Activated T-helper 1 cell treated with anti-CD3 and anti-CD28 coated beads, Interleukin-12 subunit alpha, Interleukin-12 subunit beta, Interleukin-2, Interleukin-4 antibody, amounts not matched to agents 30 ng/mL and 10 ng/mL and 1 ng/mL, durations not matched to agents 14 hours and 24 hours and 36 hours (primary cell): Measurements from ENCODE around the gene SH2D3C. TPM values are rescaled to one million over a fixed set of nuclear protein-coding genes. Genes with fewer than 3 reads are reported as not detected.
"Not testable (repeated sequence)": the region's sequence is repeated elsewhere in the genome, so short reads cannot be mapped to it uniquely, and the experiment has no call there.

Source experiments
- DNase-seq: peaks from one replicate; pipeline ENCODE4 v3.0.0; 2021; ENCODE audit warnings: low spot score
- H3K27ac Mint-ChIP-seq: one replicate; pipeline ENCODE4 v1.8.0; 2021; ENCODE audit warnings: mild to moderate bottlenecking, mixed read lengths
- H3K27me3 Mint-ChIP-seq: one replicate; pipeline ENCODE4 v1.8.0; 2022; ENCODE audit warnings: mild to moderate bottlenecking, moderate library complexity, mixed read lengths; ENCODE audit not compliant: insufficient read depth
- H3K36me3 Mint-ChIP-seq: one replicate; pipeline ENCODE4 v1.8.0; 2021; ENCODE audit warnings: low read depth, mixed read lengths
- H3K4me1 Mint-ChIP-seq: one replicate; pipeline ENCODE4 v1.8.0; 2021; ENCODE audit warnings: low read depth, mixed read lengths
- H3K4me3 Mint-ChIP-seq: one replicate; pipeline ENCODE4 v1.8.0; 2021; ENCODE audit warnings: mild to moderate bottlenecking, moderate library complexity, mixed read lengths
- H3K9me3 Mint-ChIP-seq: one replicate; pipeline ENCODE4 v1.8.0; 2021; ENCODE audit warnings: mixed read lengths
- intact Hi-C: fragments of 100-400 bp; cut with micrococcal nuclease; formaldehyde crosslinking; loops from one replicate; pipeline ENCODE4 v1.15.1; 2024
- total RNA-seq: library from RNA; stranded (reverse); gene quantifications from 2 replicates; pipeline ENCODE4 v1.2.3, GENCODE V29; 2022

Gene SH2D3C
- total RNA-seq, 1 donor from 2014 or later, result 30.0 TPM

DNA sequence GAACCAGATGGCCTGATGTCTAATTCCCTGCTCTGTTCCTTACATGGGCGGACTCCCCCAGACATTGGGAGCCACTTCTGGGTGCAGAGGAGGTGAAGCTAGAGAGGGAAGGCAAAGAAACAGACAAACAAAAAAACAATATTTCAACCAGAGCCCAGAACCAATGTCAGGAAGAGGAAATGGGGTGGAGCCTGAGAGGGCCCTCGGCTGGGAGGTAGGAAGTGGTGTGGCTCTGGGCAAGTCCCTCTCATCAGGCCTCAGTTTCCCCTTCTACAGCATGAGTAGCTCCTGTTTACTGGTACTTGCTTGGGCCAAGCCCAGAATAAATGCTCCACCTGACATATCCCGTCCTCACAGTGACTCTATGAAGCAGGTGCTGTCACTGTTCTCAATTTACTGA is 11.1 kb downstream of the SH2D3C start:
- Mint-ChIP-seq H3K4me3 (peak overlapping the region; percentile 69), H3K36me3 (peaks cover 54% of the 10 kb centered on the region), H3K27ac (peak overlapping the region; percentile 82), H3K27me3 (no peaks in the 10 kb centered on the region), H3K4me1 (peaks cover 83% of the 10 kb centered on the region), H3K9me3 (no peaks in the 10 kb centered on the region)
- intact Hi-C loops, result no loop called here
- peak; percentile 29 for DNase-seq

DNA sequence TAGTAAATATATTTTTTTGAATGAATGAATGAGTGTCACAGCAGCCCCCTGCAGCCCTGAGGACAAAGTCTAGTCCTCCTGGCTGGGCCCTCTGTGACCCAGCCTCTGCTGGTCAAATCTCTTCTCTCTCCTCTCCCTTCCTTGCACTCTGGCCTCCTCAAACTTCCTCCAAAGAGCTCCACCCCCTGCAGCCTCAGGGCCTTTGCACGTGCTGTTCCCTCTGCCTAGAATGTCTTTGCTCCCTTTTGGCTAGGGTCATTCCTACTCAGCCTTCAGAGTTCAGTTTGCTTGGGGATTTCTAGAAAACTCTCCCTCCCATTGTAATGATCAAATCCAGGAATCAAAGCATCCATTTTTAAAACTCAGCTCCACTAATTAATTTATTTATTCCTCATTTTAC is 13.0 kb downstream of the SH2D3C start:
- intact Hi-C loops, result no loop called here
- no peak overlapping the region for H3K4me3 Mint-ChIP-seq
- DNase-seq, result no peak
- H3K27ac Mint-ChIP-seq, result no peak overlapping the region
- no peaks in the 10 kb centered on the region for H3K9me3 Mint-ChIP-seq
- peaks cover 74% of the 10 kb centered on the region for H3K4me1 Mint-ChIP-seq
- peaks cover 50% of the 10 kb centered on the region for H3K36me3 Mint-ChIP-seq
- no peaks in the 10 kb centered on the region for H3K27me3 Mint-ChIP-seq

DNA sequence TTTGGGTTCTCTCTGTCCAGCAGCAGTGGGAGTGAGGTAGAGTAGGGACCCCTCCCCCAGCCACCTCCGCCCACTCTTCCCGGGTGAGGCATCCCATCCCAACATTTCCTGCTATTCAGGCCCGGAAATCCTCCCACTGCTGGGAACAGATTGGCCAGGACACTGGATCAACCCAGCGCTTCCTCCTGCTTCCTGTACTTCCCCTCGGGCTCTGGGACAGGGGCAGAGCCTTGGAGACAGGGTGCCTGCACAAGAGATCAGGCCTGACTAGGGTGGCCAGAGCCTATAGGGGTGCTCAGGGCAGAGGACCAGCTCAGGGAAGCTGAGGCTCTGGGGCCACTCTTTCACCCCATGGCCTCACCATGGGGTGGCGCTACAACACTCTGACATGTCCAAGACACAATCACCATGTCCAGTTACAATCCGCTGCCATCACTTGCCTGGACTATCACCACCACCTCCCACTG is 14.5 kb downstream of the SH2D3C start:
- H3K4me3 Mint-ChIP-seq, result no peak overlapping the region
- intact Hi-C loops, result no loop called here
- peak overlapping the region; percentile 79 for H3K27ac Mint-ChIP-seq
- H3K9me3 Mint-ChIP-seq, result no peaks in the 10 kb centered on the region
- H3K4me1 Mint-ChIP-seq, result peaks cover 59% of the 10 kb centered on the region
- H3K27me3 Mint-ChIP-seq, result no peaks in the 10 kb centered on the region
- peaks cover 48% of the 10 kb centered on the region for H3K36me3 Mint-ChIP-seq
- DNase-seq, result no peak

DNA sequence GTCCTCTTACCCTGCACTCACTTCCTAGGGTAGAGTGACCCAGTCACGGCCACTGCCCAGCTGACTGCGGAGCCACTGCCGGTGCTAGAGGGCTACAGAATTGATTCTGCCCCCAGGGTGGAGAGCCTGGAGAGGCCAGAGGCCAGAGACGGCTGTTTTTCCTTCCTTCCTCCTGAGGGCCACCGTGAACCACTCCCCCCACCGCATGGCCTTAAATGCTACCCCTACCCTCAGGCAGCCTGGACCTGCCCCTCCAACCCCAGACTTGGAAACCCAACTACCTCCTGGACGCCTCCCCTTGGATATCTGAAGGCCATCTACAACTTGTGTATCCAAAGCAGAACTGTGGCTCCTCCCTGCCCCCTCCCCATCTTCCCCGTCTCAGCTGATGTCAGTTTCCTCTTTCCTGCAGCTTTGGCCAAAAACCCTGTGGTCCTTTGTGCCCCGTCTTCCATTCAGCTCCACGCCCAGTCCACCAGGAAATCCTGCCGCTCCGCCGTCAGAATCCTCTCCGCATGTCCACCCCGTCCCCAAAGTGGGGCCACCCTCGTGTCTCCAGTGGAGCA is 16.3 kb downstream of the SH2D3C start:
- no peaks in the 10 kb centered on the region for H3K9me3 Mint-ChIP-seq
- peak overlapping the region; percentile 58 for H3K27ac Mint-ChIP-seq
- H3K4me3 Mint-ChIP-seq, result no peak overlapping the region
- peaks cover 46% of the 10 kb centered on the region for H3K36me3 Mint-ChIP-seq
- no peak for DNase-seq
- intact Hi-C loops, result no loop called here
- H3K4me1 Mint-ChIP-seq, result peaks cover 51% of the 10 kb centered on the region
- H3K27me3 Mint-ChIP-seq, result no peaks in the 10 kb centered on the region

DNA sequence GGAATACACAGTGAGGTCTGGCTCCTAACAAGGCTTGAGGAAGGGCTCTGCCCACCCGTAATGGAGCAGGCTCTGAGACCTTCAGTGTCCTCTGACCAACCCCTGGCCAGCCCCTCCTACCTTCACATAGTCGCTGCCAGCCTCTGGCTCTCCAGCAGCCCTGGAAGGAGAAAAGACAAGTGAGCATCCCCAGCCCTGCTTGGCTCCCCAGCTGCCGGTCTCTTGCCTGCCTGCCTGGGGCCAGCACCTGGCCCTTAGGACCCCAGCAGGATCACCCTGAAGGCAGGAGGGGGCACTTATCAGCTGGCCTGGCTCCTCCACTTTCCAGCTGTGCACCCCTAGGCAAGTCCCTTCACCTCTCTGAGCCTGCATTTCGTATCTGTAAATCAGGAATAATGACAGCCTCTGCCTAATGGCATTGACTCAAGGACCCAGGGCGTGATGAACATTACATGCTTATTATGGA is 16.9 kb downstream of the SH2D3C start:
- intact Hi-C loops, result no loop called here
- peaks cover 41% of the 10 kb centered on the region for H3K36me3 Mint-ChIP-seq
- H3K27ac Mint-ChIP-seq, result no peak overlapping the region
- H3K4me1 Mint-ChIP-seq, result peaks cover 44% of the 10 kb centered on the region
- H3K27me3 Mint-ChIP-seq, result no peaks in the 10 kb centered on the region
- H3K9me3 Mint-ChIP-seq, result no peaks in the 10 kb centered on the region
- no peak for DNase-seq
- H3K4me3 Mint-ChIP-seq, result no peak overlapping the region

DNA sequence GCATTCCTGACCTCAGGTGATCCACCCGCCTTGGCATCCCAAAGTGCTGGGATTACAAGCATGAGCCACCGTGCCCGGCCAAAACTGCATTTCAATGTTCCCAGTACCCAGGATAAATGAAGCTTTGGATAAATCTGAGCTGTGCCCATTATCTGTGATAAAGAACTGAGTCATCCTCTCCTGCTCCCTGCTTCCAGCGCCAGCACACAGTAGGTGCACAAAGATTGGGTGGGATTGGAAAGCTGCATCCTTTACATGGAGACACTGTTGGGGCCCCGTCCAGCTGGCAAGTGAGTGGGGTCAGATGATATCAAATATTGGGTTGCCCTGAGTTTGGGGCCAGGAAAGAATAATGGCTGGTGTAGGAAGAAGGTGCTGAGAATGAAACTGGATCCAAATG is 17.4 kb downstream of the SH2D3C start:
- H3K4me3 Mint-ChIP-seq, result no peak overlapping the region
- no peak for DNase-seq
- peaks cover 37% of the 10 kb centered on the region for H3K36me3 Mint-ChIP-seq
- H3K27ac Mint-ChIP-seq, result peak overlapping the region; percentile 21
- no peaks in the 10 kb centered on the region for H3K9me3 Mint-ChIP-seq
- peaks cover 39% of the 10 kb centered on the region for H3K4me1 Mint-ChIP-seq
- H3K27me3 Mint-ChIP-seq, result no peaks in the 10 kb centered on the region
- intact Hi-C loops, result no loop called here

DNA sequence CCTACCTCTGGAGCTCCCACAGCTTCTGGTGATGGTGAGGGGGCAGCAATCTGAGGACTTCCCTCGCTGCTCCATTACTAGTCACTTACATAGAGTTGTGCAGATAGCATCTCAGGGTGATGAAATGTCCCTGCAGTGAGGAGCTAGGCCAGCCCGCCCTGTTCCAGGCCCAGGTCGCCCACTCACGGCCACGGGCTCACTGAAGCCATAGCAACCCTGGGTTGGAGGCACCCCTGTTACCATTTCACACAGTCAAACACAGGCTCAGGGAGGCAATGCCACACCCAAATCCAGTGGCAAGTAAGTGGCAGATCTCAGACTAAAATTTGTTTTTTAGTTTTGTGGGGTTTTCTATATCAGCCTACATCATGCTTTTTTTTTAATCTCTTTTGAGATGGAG is 19.6 kb downstream of the SH2D3C start:
- intact Hi-C loops, result no loop called here
- no peak for DNase-seq
- Mint-ChIP-seq H3K4me1 (peaks cover 21% of the 10 kb centered on the region), H3K9me3 (no peaks in the 10 kb centered on the region), H3K27ac (peak overlapping the region; percentile 41), H3K36me3 (peaks cover 20% of the 10 kb centered on the region), H3K4me3 (no peak overlapping the region), H3K27me3 (no peaks in the 10 kb centered on the region)

DNA sequence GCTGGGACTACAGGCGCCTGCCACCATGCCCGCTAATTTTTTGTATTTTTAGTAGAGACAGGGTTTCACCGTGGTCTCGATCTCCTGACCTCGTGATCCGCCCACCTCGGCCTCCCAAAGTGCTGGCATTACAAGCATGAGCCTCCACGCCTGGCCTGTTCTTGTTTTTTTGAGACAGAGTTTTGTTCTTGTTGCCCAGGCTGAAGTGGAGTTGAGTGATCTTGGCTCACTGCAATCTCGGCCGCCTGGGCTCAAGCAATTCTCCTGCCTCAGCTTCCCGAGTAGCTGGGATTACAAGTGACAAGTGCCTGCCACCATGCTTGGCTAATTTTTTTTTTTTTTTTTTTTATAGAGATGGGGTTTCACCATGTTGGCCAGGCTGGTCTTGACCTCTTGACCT is 21.7 kb downstream of the SH2D3C start:
- H3K4me3 Mint-ChIP-seq, H3K4me1 Mint-ChIP-seq, H3K36me3 Mint-ChIP-seq, intact Hi-C loops, H3K27me3 Mint-ChIP-seq, H3K9me3 Mint-ChIP-seq, DNase-seq, H3K27ac Mint-ChIP-seq: not testable (repeated sequence)

DNA sequence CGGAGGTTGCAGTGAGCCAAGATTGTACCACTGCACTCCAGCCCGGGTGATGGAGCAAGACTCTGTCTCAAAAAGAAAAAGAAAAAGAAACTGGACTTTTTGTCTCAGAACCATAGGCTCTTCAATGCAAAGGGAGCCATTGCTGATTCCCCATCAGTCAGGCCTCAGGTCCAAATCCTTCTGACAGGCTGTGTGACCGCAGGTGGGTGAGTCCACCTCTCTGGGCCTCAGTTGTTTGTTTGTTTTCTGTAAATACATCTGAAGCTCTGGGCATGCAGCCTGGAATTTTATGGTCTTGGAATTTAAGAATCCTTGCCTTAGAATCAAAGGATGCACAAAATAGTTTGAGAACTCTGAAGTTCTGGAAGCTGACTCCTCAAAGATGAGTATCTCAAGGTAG is 22.2 kb downstream of the SH2D3C start:
- H3K27ac Mint-ChIP-seq, result no peak overlapping the region
- intact Hi-C loops, result no loop called here

DNA sequence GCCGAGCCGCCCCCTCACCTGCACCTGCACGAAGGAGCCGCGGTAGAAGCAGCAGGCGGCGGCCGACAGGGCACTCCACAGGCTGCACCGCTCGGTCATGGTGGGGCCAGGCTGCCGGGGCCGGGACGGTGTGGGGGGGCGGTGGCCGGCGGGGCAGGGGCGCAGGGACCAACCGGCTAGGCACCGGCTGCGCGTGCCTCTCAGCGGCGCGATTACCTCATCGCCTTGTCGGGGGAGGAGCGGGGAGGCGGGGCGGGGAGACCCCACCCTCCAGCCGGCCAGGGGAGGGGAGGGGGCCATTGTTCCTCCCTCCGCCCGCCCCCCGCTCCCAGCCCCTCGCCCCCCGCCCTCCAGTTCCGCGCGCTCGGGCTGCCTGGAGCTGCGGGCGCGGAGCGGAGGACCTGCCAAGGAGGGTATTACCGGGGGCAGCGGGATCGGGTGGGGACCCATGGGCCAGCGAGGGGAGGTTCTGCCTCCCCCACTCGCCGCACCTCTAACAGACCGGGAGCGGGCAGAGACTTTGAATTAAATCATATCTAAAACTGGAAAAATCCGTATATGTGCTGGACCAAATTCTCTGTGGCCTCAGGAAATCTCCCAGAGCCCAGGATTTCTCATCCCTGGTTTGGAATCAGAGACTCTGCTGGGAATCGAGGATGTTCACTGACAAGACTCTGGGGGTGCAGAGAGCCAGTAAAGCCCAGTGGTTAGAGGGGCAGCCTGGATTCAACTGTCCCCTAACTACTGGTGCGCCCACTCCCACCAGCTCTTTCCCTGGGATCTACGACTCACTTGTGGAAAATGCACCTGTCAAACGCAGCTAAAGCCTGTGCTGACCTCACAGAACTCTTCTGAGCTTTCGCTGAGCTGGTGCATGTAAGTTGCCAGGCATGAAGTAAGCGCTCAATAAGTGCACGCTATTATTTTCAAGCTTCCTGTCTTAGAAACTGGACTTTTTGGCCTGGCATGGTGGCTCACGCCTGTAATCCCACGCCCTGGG is 23.1 kb downstream of the SH2D3C start:
- H3K9me3 Mint-ChIP-seq, result no peaks in the 10 kb centered on the region
- peaks cover 17% of the 10 kb centered on the region for H3K36me3 Mint-ChIP-seq
- H3K4me1 Mint-ChIP-seq, result peaks cover 6% of the 10 kb centered on the region
- DNase-seq, result no peak
- H3K4me3 Mint-ChIP-seq, result no peak overlapping the region
- no peaks in the 10 kb centered on the region for H3K27me3 Mint-ChIP-seq
- intact Hi-C loops, result no loop called here
- no peak overlapping the region for H3K27ac Mint-ChIP-seq

More for the DNA sequence above, 22.2 kb downstream of the SH2D3C start:
- Mint-ChIP-seq H3K4me3 (no peak overlapping the region), H3K36me3 (peaks cover 14% of the 10 kb centered on the region), H3K4me1 (peaks cover 6% of the 10 kb centered on the region), H3K27me3 (no peaks in the 10 kb centered on the region), H3K9me3 (no peaks in the 10 kb centered on the region)
- no peak for DNase-seq

DNA sequence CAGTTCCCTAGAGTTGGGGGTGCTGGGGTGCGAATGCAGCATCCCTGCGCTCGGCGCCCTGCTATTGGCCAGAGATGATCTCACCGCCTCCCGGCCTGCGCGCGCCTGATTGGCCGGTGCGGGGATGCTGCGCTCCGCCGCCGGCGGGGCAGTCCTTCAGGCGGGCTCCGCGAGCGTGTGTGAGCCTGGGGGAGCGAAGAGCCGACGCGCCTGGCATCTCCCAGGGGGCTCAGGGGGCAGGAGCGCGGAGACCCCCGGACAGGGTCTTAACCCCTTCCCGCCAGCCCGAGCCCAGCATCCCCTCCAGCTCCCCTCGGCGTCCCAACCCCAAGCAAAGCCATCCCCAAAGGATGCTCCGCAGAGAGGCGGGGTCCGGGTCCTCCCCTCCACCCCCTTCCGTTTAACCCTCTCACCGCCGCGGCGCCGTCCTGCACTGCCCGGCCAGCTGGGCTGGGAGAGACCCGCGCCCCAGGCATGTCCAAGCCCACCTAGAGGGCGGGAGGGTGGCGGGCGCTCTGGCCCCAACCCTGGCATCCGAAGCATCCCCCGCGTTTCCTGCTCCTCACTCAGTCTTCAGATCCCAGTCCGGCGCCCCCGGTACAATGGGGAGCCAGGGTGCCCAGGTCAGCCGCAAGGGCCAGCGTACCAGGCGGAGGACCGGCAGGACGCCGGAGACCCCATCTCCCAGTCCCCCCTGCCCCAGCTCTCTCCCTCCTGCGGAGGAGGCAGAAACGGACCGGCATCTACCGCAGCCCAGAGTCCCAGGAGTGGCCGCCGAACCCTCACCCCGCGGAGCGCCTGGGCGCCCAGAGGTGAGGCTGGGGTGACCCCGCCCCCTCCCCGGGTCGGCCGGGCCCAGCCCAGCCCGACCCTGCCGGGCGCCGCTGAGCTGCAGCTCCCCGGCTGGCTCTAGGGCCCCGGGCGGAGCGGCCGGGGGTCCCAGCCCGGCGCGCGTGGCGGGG is 24.1 kb downstream of the SH2D3C start:
- no peaks in the 10 kb centered on the region for H3K9me3 Mint-ChIP-seq
- H3K27ac Mint-ChIP-seq, result no peak overlapping the region
- intact Hi-C loops, result no loop called here
- H3K4me3 Mint-ChIP-seq, result no peak overlapping the region
- peaks cover 6% of the 10 kb centered on the region for H3K4me1 Mint-ChIP-seq
- H3K27me3 Mint-ChIP-seq, result no peaks in the 10 kb centered on the region
- H3K36me3 Mint-ChIP-seq, result peaks cover 20% of the 10 kb centered on the region
- no peak for DNase-seq

DNA sequence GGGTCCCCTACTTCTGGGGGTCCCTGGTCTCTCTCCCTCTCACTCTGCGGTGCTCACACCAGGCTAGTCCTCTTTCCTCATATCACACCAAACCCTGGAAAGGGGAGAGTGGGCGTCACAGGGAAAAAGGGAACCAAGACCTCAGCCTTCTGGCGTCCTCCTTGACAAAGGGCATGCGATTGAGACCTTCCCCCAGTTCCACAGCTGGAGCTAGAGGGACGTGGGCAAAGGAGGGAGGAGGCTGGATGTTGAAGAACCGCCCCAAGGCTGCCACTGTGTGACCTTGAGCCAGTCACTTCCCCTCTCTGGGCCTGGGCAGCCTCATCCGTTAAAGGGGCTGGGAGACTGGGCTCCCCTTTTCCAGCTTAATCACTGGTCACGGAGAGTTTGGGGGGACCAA is 24.8 kb downstream of the SH2D3C start:
- no peaks in the 10 kb centered on the region for H3K9me3 Mint-ChIP-seq
- H3K27me3 Mint-ChIP-seq, result no peaks in the 10 kb centered on the region
- peaks cover 3% of the 10 kb centered on the region for H3K4me1 Mint-ChIP-seq
- no peak overlapping the region for H3K27ac Mint-ChIP-seq
- no peak overlapping the region for H3K4me3 Mint-ChIP-seq
- intact Hi-C loops, result no loop called here
- DNase-seq, result no peak
- peaks cover 19% of the 10 kb centered on the region for H3K36me3 Mint-ChIP-seq
